Prostate gland (tissue), 2 donors: ENCODE measurements around the gene PCDHGA11. TPM values are rescaled to one million over a fixed set of nuclear protein-coding genes. Genes with fewer than 3 reads are reported as not detected.

Source experiments
- DNase-seq: peaks from one replicate; pipeline ENCODE4 v3.0.0-alpha.2; 2019; ENCODE audit warnings: low spot score
- H3K27ac ChIP-seq, 2 donors: fragments of 200-600 bp; sonication (generic); 2 replicates each; pipeline ENCODE4 v1.5.1; 2017 to 2019
- H3K27me3 ChIP-seq: fragments of 200-600 bp; sonication (generic); replicated peaks from 2 replicates; pipeline ENCODE4 v1.5.1; 2019; ENCODE audit not compliant: insufficient read depth
- H3K36me3 ChIP-seq, 2 donors: fragments of 200-600 bp; sonication (generic); 1 replicate in 1 of 2; 2 replicates in 1 of 2; pipeline versions ENCODE4 v1.5.1 to v1.8.1; 2017 to 2019
- H3K4me1 ChIP-seq: fragments of 200-600 bp; sonication (generic); replicated peaks from 2 replicates; pipeline ENCODE4 v1.5.1; 2019
- H3K4me3 ChIP-seq, 2 donors: fragments of 200-600 bp; sonication (generic); 2 replicates each; pipeline ENCODE4 v1.5.1; 2017 to 2019
- H3K9me3 ChIP-seq: fragments of 200-600 bp; sonication (generic); 2 replicates; pipeline ENCODE4 v1.5.1; 2017
- CTCF ChIP-seq, 4 experiments: fragments of 200-600 bp in 2 of 4; fragments of 450-650 bp in 2 of 4; sonication (generic) in 2 of 4; IDR thresholded peaks; 1 replicate in 3 of 4; 2 replicates in 1 of 4; pipeline ENCODE4 v1.5.1; 2016 to 2019; ENCODE audit warnings: antibody characterized with exemption in 4 of 4, mild to moderate bottlenecking in 2 of 4, moderate library complexity in 2 of 4
- POLR2A ChIP-seq: fragments of 450-650 bp; IDR thresholded peaks from one replicate; pipeline ENCODE4 v1.6.1; 2016; ENCODE audit warnings: antibody characterized with exemption, mild to moderate bottlenecking
- POLR2AphosphoS5 ChIP-seq: sonication (generic); formaldehyde crosslinking; IDR thresholded peaks from one replicate; pipeline ENCODE4 v1.6.1; 2017; ENCODE audit warnings: antibody characterized with exemption
- WGBS: methylation state at CpG from one replicate; pipeline ENCODE4 v1.1.5; 2018; 5-methylcytosine and 5-hydroxymethylcytosine counted together
- intact Hi-C: fragments of 100-400 bp; cut with DNase I; formaldehyde crosslinking; loops from one replicate; pipeline ENCODE4 v1.14.2; 2022
- total RNA-seq, 2 donors: library from RNA; depleted of rRNA; stranded (reverse); fragments of >200 nt; gene quantifications; one replicate each; pipeline ENCODE4 v1.1.0, GENCODE V29; 2016

PCDHGA11 gene
- total RNA-seq, 2 donors from 2014 or later: 2.9 to 3.4 TPM

DNA sequence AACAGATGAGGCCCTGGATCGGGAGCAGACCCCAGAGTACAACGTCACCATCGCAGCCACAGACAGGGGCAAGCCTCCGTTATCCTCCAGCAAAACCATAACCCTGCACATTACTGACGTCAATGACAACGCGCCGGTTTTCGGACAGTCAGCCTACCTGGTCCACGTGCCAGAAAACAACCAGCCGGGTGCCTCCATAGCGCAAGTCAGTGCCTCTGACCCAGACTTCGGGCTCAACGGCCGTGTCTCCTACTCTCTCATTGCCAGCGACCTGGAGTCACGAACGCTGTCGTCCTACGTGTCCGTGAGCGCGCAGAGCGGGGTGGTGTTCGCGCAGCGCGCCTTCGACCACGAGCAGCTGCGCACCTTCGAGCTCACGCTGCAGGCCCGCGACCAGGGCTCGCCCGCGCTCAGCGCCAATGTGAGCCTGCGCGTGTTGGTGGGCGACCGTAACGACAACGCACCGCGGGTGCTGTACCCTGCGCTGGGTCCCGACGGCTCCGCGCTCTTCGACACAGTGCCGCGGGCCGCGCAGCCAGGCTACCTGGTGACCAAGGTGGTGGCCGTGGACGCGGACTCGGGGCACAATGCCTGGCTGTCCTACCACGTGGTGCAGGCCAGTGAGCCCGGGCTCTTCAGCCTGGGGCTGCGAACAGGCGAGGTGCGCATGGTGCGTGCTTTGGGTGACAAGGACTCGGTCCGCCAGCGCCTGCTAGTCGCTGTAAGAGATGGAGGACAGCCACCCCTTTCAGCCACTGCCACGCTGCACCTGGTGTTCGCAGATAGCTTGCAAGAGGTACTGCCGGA is 1.6 kb upstream of the PCDHGA11 start:
- H3K9me3 ChIP-seq: no peaks in the 10 kb centered on the region
- H3K4me1 ChIP-seq: no peaks in the 10 kb centered on the region
- no peaks in the 10 kb centered on the region for H3K27me3 ChIP-seq
- intact Hi-C loops: loop anchor here (10.0 kb wide), 1 partner anchor 106 kb away; no protein-coding TSS in a partner anchor
- no peak for TF ChIP-seq POLR2A
- no peak for TF ChIP-seq POLR2AphosphoS5
- no peak for TF ChIP-seq CTCF (IDR thresholded peaks at IDR 0.05)
- no peak overlapping the region for H3K27ac ChIP-seq
- no peaks in the 10 kb centered on the region for H3K36me3 ChIP-seq
- no peak for DNase-seq
- WGBS: 27% methylated on average over 71 of the region's 74 CpGs
- no peak overlapping the region for H3K4me3 ChIP-seq

DNA sequence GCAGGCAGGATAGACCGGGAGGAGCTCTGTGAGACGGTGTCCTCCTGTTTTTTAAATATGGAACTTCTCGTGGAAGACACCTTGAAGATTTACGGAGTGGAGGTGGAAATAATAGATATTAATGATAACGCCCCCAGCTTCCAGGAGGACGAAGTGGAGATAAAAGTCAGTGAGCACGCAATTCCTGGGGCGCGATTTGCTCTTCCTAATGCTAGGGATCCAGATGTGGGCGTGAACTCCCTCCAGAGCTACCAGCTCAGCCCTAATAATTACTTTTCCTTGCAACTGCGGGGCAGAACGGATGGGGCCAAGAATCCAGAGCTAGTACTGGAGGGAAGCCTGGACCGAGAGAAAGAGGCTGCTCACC is 621 bp downstream of the PCDHGA11 start:
- Histone ChIP-seq H3K27me3 (no peaks in the 10 kb centered on the region), H3K4me1 (no peaks in the 10 kb centered on the region), H3K36me3 (no peaks in the 10 kb centered on the region), H3K27ac (no peak overlapping the region), H3K4me3 (no peak overlapping the region), H3K9me3 (no peaks in the 10 kb centered on the region)
- no peak for DNase-seq
- TF ChIP-seq POLR2AphosphoS5 (no peak), POLR2A (no peak), CTCF (IDR thresholded peaks at IDR 0.05) (no peak)
- 12% methylated on average over 13 of the region's 13 CpGs for WGBS
- intact Hi-C loops: no loop called here

DNA sequence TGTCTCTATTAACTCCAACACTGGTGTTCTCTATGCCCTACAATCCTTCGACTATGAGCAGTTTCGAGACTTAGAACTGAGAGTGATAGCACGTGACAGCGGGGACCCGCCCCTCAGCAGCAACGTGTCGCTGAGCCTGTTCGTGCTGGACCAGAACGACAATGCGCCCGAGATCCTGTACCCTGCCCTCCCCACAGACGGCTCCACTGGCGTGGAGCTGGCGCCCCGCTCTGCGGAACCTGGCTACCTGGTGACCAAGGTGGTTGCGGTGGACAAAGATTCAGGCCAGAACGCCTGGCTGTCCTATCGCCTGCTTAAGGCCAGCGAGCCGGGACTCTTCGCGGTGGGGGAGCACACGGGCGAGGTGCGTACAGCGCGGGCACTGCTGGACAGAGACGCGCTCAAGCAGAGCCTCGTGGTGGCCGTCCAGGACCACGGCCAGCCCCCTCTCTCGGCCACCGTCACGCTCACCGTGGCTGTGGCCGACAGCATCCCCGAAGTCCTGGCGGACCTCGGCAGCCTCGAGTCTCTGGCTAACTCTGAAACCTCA is 2.0 kb downstream of the PCDHGA11 start:
- no peak overlapping the region for H3K4me3 ChIP-seq
- intact Hi-C loops: no loop called here
- no peaks in the 10 kb centered on the region for H3K4me1 ChIP-seq
- WGBS: 21% methylated on average over 42 of the region's 42 CpGs
- no peak overlapping the region for H3K27ac ChIP-seq
- TF ChIP-seq CTCF (IDR thresholded peaks at IDR 0.05): no peak
- no peak for TF ChIP-seq POLR2AphosphoS5
- no peak for TF ChIP-seq POLR2A
- H3K27me3 ChIP-seq: no peaks in the 10 kb centered on the region
- no peaks in the 10 kb centered on the region for H3K36me3 ChIP-seq
- DNase-seq: no peak
- peaks cover 5% of the 10 kb centered on the region for H3K9me3 ChIP-seq

DNA sequence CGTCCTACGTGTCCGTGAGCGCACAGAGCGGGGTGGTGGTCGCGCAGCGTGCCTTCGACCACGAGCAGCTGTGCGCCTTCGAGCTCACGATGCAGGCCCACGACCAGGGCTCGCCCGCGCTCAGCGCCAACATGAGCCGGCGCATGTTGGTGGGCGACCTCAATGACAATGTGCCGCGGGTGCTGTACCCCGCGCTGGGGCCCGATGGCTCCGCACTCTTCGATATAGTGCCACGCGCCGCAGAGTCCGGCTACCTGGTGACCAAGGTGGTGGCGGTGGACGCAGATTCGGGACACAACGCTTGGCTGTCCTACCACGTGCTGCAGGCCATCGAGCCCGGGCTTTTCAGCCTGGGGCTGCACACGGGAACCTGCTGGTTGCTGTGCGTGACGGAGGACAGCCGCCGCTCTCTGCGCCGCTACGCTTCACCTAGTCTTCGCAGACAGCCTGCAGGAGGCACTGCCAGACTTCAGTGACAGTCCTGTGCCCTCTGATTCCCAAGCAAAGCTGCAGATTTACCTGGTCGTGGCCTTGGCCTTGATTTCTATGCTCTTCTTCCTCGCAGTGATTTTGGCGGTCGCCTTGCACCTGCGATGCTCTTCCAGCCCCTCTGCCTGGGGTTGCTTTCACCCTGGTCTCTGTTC is 7.1 kb downstream of the PCDHGA11 start:
- peaks cover 9% of the 10 kb centered on the region for H3K9me3 ChIP-seq

More for the DNA sequence above, 7.1 kb downstream of the PCDHGA11 start:
- intact Hi-C loops: no loop called here
- Histone ChIP-seq H3K27ac (no peak overlapping the region), H3K4me3 (no peak overlapping the region), H3K4me1 (no peaks in the 10 kb centered on the region), H3K36me3 (no peaks in the 10 kb centered on the region), H3K27me3 (no peaks in the 10 kb centered on the region)
- no peak for TF ChIP-seq CTCF (IDR thresholded peaks at IDR 0.05)
- 34% methylated on average over 34 of the region's 53 CpGs for WGBS
- DNase-seq: no peak
